ENCODE data around the gene GALNT8. TPM values are rescaled to one million over a fixed set of nuclear protein-coding genes. Genes with fewer than 3 reads are reported as not detected.

The GALNT8 gene
- total and polyA plus RNA-seq, 9 of the 15 experiments (the other 6 are each of a cell fraction or from before 2014, with no cell fraction given) = 0.11 to 0.23 (median 0.21) TPM; not detected in 6

DNA sequence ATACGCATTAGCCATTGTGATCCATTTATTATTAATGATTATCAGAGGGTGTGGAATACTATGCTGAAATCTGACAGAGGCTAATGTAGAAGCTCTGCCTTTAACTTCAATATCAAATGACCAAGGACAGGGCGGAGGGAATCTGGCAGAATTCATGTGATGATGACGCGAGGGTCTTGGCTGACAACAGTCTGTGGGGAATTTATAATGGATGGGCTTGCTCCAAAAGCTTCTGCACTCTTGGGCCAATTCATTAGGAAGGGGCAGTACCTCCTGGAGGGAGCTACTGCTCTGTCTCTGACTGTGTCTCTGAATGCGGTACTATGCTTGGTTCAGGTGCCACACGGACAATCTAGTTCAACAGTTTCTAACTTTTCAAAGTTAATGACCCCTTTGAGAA is 46.2 kb downstream of the GALNT8 start:
- H3K36me3 ChIP-seq (ENCODE audit: control insufficient read depth, insufficient read depth, low read length) = no peaks in the 10 kb centered on the region
- no peaks in the 10 kb centered on the region for H3K9me3 ChIP-seq (replicated peaks; ENCODE audit: control insufficient read depth, insufficient read depth, low read depth, low read length)
- H2AFZ ChIP-seq (ENCODE audit: low read depth, low read length) = no peak overlapping the region
- no peak for DNase-seq (ENCODE audit: extremely low read depth in 1 of 4, low spot score in 3 of 4)
- intact Hi-C loops (cut with micrococcal nuclease) = no loop called here
- H3K27ac ChIP-seq (ENCODE audit: extremely low read depth, low read depth, low read length) = no peak overlapping the region
- peaks cover 0 to 6% of the 10 kb centered on the region in 2 experiments; a peak in 2 of 5 replicates for H3K4me1 ChIP-seq (replicated peaks in 1 of 2; ENCODE audit: control insufficient read depth in 2 of 2, insufficient read depth in 2 of 2, low read length in 2 of 2)
- no peak overlapping the region for H3K9ac ChIP-seq (ENCODE audit: insufficient read depth in 1 of 2, low read depth in 2 of 2, low read length in 2 of 2)
- ATAC-seq = no peak
- no peaks in the 10 kb centered on the region for H3K79me2 ChIP-seq (ENCODE audit: control insufficient read depth, insufficient read depth, low read length)
- in situ Hi-C loops (cut with MboI) = no loop called here
- H3K9me1 ChIP-seq (ENCODE audit: control insufficient read depth, insufficient read depth, low read length) = no peaks in the 10 kb centered on the region
- POLR2A ChIA-PET = no interaction called here
- CTCF ChIA-PET (ENCODE audit: low intra/inter-chr PET ratio) = no interaction called here
- H3K4me3 ChIP-seq = no peak overlapping the region
- no peak for FAIRE-seq
- peaks cover 2 to 8% of the 10 kb centered on the region in 2 experiments; a peak in 2 of 5 replicates for H3K27me3 ChIP-seq (ENCODE audit: control insufficient read depth in 2 of 2, insufficient read depth in 2 of 2, low read length in 2 of 2)
- no peak overlapping the region for H3K4me2 ChIP-seq (ENCODE audit: insufficient read depth, low read length)
- WGBS (ENCODE audit: insufficient coverage, low coverage, missing lambda C conversion rate) = 0% methylated on average over 6 of the region's 6 CpGs
- no peaks in the 10 kb centered on the region; the same call in 1 of the 2 replicates for H4K20me1 ChIP-seq (replicated peaks; ENCODE audit: control insufficient read depth, insufficient read depth, low read length)
- TF ChIP-seq GABPB1 (CRISPR knock-in tag; IDR thresholded peaks at IDR 0.05) (no peak), ZNF146 (CRISPR knock-in tag; IDR thresholded peaks at IDR 0.05; ENCODE audit: unreplicated experiment) (no peak), ZFP36 (IDR thresholded peaks at IDR 0.05; ENCODE audit: low read depth, low read length, partially characterized antibody) (no peak), SRSF7 (optimal IDR thresholded peaks at IDR 0.05; ENCODE audit: low read depth, low read length) (no peak)
- BruUV-seq (replicated peaks) = no TSS peak

DNA sequence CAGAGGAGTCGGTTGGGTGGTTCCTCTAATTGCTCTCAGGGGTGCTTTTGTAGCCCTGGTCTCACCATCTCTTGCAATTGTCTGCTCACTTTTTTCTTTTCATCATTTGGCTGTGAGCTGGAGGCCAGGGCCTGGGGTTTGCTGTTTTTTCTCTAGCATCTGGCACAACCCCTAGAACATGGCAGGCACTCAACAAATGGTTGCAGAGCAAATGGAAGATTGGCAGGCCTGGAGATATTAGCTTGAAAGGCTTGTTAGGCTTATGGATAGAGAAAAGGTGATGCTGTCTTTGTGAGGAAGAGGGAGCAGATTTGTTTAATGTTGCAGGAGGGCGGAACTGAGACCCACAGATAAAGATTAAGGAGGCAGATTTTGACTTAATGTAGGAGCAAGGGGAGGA is 47.0 kb downstream of the GALNT8 start:
- CTCF ChIA-PET (ENCODE audit: low intra/inter-chr PET ratio) = no interaction called here
- intact Hi-C loops (cut with micrococcal nuclease) = no loop called here

More for the DNA sequence above, 47.0 kb downstream of the GALNT8 start:
- H3K9me3 ChIP-seq (replicated peaks; ENCODE audit: control insufficient read depth, insufficient read depth, low read depth, low read length) = no peaks in the 10 kb centered on the region
- H3K4me2 ChIP-seq (ENCODE audit: insufficient read depth, low read length) = no peak overlapping the region
- BruUV-seq (replicated peaks) = no TSS peak
- 0% methylated on average over 1 of the region's 2 CpGs for WGBS (ENCODE audit: insufficient coverage, low coverage, missing lambda C conversion rate)
- DNase-seq (ENCODE audit: extremely low read depth in 1 of 4, low spot score in 3 of 4) (no peak), ATAC-seq (no peak), FAIRE-seq (no peak)
- TF ChIP-seq COPS2 (conservative IDR thresholded peaks at IDR 0.05) (no peak), JUND (IDR thresholded peaks at IDR 0.05; ENCODE audit: borderline replicate concordance, low read depth, low read length) (no peak), JUND (tag; IDR thresholded peaks at IDR 0.05; ENCODE audit: borderline replicate concordance, low read depth, low read length) (no peak), RBBP5 (IDR thresholded peaks at IDR 0.05; ENCODE audit: borderline replicate concordance, insufficient read depth, low read length, poor library complexity, severe bottlenecking) (no peak), ZNF263 (CRISPR knock-in tag; IDR thresholded peaks at IDR 0.05; ENCODE audit: borderline replicate concordance) (no peak)
- peaks cover 2 to 15% of the 10 kb centered on the region in 2 experiments; a peak in 3 of 5 replicates for H3K27me3 ChIP-seq (ENCODE audit: control insufficient read depth in 2 of 2, insufficient read depth in 2 of 2, low read length in 2 of 2)
- peaks cover 0 to 6% of the 10 kb centered on the region in 2 experiments; a peak in 2 of 5 replicates for H3K4me1 ChIP-seq (replicated peaks in 1 of 2; ENCODE audit: control insufficient read depth in 2 of 2, insufficient read depth in 2 of 2, low read length in 2 of 2)
- POLR2A ChIA-PET = no interaction called here
- no peaks in the 10 kb centered on the region for H3K9me1 ChIP-seq (ENCODE audit: control insufficient read depth, insufficient read depth, low read length)
- no peak overlapping the region for H3K27ac ChIP-seq (ENCODE audit: extremely low read depth, low read depth, low read length)
- in situ Hi-C loops (cut with MboI) = no loop called here
- H4K20me1 ChIP-seq (replicated peaks; ENCODE audit: control insufficient read depth, insufficient read depth, low read length) = no peaks in the 10 kb centered on the region; the same call in 1 of the 2 replicates
- no peak overlapping the region for H3K9ac ChIP-seq (ENCODE audit: insufficient read depth in 1 of 2, low read depth in 2 of 2, low read length in 2 of 2)
- H3K79me2 ChIP-seq (ENCODE audit: control insufficient read depth, insufficient read depth, low read length) = no peaks in the 10 kb centered on the region
- no peaks in the 10 kb centered on the region for H3K36me3 ChIP-seq (ENCODE audit: control insufficient read depth, insufficient read depth, low read length)
- no peak overlapping the region for H3K4me3 ChIP-seq
- no peak overlapping the region for H2AFZ ChIP-seq (ENCODE audit: low read depth, low read length)

All from K562 (cell line).